Vagina (tissue), 2 donors: ENCODE results near the gene COL6A1.

ENCODE experiments used
- CTCF ChIP-seq, 3 experiments: fragments of 450-650 bp in 2 of 3; fragments of 200-600 bp in 1 of 3; sonication (generic) in 1 of 3; IDR thresholded peaks; one replicate each; pipeline ENCODE4 v1.5.1; 2017 to 2019; ENCODE audit warnings: antibody characterized with exemption in 3 of 3, mild to moderate bottlenecking in 2 of 3, moderate library complexity in 2 of 3
- POLR2A ChIP-seq, 2 donors: fragments of 450-650 bp; IDR thresholded peaks; one replicate each; pipeline ENCODE4 v1.6.1; 2017; ENCODE audit warnings: antibody characterized with exemption in 2 of 2, mild to moderate bottlenecking in 2 of 2, moderate library complexity in 2 of 2
- POLR2AphosphoS5 ChIP-seq, 2 donors: sonication (generic); formaldehyde crosslinking; IDR thresholded peaks; one replicate each; pipeline ENCODE4 v1.9.0; 2017; ENCODE audit warnings: antibody characterized with exemption in 2 of 2, mild to moderate bottlenecking in 2 of 2, low read depth in 1 of 2; ENCODE audit not compliant: insufficient read depth in 1 of 2

- TF ChIP-seq CTCF (IDR thresholded peaks at IDR 0.05) (no peak), POLR2A (IDR thresholded peaks at IDR 0.05) (no peak), POLR2AphosphoS5 (IDR thresholded peaks at IDR 0.05; ENCODE audit: insufficient read depth in 1 of 2, low read depth in 1 of 2) (no peak)
Measured at GRCh38 chr21:46050668-46051378, 69.3 kb downstream of the COL6A1 start.
